H1 (cell line): ENCODE measurements around the gene NUP210. TPM values are rescaled to one million over a fixed set of nuclear protein-coding genes. Genes with fewer than 3 reads are reported as not detected.

Experiments used
- ASH2L ChIP-seq: fragments of 200-600, 300-600 bp; sonication (generic); IDR thresholded peaks from one replicate; pipeline ENCODE4 v1.7.1; 2017; ENCODE audit warnings: low read length
- BRCA1 ChIP-seq: IDR thresholded peaks from 2 replicates; pipeline ENCODE4 v1.6.1; 2012; ENCODE audit warnings: low read depth, low read length, improper control_type of control experiment
- GTF2F1 ChIP-seq: IDR thresholded peaks from 2 replicates; pipeline ENCODE4 v1.6.1; 2012; ENCODE audit warnings: low read depth, low read length, improper control_type of control experiment, borderline replicate concordance
- RXRA ChIP-seq: IDR thresholded peaks from 2 replicates; pipeline ENCODE4 v1.6.1; 2011; ENCODE audit warnings: low read depth, mild to moderate bottlenecking, low read length, moderate library complexity; ENCODE audit not compliant: insufficient read depth
- SIX5 ChIP-seq: IDR thresholded peaks from 2 replicates; pipeline ENCODE4 v1.6.1; 2011; ENCODE audit warnings: mild to moderate bottlenecking, low read depth, low read length
- polyA plus RNA-seq, 7 experiments: library from polyadenylated mRNA; depleted of rRNA in 3 of 7; stranded (reverse) in 5 of 7; unstranded in 2 of 7; fragments of >200 nt in 5 of 7; fragments of 200-250 nt in 2 of 7; gene quantifications; 1 replicate in 5 of 7; 2 replicates in 1 of 7; 4 replicates in 1 of 7; pipeline versions ENCODE4 v1.2.1 to v1.2.3, GENCODE V29; 2011 to 2013; ENCODE audit warnings: missing spikeins in 2 of 7, mixed read lengths in 2 of 7
- total RNA-seq: library from RNA; stranded (reverse); fragmentation: NEBNext Ultra II Directional; extraction: Animal tissue kit (Norgen Biotek cat#: 25700); gene quantifications from 2 replicates; pipeline ENCODE4 v1.2.1, GENCODE V29; 2021

NUP210 gene
- total and polyA plus RNA-seq, 2 of the 8 experiments (the other 6 are each of a cell fraction or from before 2014, with no cell fraction given): 51.0 to 53.7 TPM

DNA sequence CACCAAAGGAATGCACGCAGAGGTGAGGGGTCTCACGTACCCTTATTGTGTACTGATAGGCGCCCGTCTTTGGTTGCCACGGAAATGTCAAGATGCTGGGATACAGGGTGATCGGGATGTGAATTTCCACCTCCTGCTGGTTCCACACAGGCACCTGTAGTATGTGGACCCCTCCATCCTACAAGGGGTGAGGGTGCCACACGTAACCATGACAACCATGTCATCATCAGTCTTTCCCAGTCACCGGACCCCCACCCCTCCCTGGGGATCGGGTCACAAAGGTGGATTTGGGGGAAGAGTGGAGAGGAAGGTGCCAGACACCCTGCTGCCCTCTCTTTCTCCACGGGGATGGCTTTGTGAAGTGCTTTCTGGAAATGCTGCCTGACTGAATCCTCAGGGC, 44.7 kb downstream of the NUP210 start (continued):
- TF ChIP-seq ASH2L (no peak), SIX5 (no peak), RXRA (no peak), GTF2F1 (no peak), BRCA1 (no peak)
